CD4-positive, alpha-beta T cell treated with Interleukin-2 at 100 ng/mL for 4 hours (primary cell): Measurements from ENCODE around the gene GATD1.

ENCODE experiments used
- DNase-seq: peaks from one replicate; pipeline ENCODE4 v3.0.0-alpha.2; 2020; ENCODE audit warnings: low spot score

GATD1 gene

DNA sequence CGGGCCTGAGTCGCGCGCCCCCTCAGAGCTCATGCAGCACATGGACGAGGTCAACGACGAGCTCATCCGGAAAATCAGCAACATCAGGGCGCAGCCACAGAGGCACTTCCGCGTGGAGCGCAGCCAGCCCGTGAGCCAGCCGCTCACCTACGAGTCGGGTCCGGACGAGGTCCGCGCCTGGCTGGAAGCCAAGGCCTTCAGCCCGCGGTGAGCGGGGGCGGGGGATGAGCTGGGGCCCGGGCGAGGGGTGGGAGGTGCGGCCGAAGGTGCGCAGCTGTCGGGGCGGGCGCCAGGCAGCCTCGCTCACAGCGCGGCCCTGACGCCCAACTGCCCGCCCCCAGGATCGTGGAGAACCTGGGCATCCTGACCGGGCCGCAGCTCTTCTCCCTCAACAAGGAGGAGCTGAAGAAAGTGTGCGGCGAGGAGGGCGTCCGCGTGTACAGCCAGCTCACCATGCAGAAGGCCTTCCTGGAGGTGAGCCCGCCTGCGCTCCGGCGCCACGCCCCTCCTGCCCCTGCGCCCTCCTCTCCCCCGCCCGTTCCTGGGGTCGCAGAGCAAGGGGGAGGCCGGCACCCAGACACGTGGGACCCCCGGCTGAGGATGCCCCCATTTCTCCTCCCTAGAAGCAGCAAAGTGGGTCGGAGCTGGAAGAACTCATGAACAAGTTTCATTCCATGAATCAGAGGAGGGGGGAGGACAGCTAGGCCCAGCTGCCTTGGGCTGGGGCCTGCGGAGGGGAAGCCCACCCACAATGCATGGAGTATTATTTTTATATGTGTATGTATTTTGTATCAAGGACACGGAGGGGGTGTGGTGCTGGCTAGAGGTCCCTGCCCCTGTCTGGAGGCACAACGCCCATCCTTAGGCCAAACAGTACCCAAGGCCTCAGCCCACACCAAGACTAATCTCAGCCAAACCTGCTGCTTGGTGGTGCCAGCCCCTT is 50.7 kb downstream of the GATD1 start:
- DNase-seq = peak; percentile 48

DNA sequence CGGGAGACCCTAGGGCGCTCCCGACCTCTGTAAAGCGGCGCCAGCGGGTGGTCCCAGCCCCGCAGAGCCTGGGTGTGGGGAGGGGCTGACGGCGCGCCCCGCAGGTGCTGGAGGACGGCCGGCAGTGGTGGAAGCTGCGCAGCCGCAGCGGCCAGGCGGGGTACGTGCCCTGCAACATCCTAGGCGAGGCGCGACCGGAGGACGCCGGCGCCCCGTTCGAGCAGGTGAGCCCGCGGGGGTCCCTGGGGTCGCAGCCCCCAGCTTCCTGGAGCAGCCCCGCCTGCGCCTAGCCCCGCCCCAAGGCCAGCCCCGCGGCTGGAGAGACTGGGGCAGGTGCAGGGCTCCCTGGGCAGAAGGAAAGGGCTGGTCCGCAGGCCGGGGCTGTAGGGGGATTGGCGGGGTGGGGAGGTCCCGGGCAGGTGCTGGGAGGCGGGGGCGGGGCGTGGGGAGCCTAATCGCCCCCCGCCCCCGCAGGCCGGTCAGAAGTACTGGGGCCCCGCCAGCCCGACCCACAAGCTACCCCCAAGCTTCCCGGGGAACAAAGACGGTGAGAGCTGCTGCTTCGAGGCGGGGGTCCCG is 51.6 kb downstream of the GATD1 start:
- no peak for DNase-seq

DNA sequence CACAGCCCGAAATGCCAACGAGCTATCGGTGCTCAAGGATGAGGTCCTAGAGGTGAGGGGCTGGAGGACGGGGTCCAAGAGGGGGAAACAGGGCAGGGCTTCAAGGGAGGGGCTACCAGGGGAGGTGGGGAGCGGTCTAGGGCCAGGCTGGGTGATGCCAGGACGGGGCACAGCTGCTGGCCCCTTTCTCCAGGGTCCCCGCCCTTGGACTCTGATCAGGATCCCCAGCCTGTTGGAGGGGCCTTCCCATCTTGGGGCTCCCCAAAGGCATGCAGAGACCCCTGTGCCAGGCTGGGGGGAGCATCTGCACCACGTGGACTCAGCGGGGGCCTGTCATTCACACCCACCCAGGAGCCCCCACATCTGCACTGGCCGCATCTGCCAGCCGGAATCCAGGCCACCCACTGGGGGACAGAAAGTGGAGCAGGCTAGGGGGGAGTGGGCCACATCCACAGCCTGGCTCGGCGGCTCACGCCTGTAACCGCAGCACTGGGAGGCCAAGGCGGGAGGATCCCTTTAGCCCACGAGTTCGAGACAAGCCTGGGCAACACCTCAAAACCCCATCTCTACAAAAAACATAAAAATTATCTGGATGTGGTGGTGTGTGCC is 52.4 kb downstream of the GATD1 start:
- no peak for DNase-seq

DNA sequence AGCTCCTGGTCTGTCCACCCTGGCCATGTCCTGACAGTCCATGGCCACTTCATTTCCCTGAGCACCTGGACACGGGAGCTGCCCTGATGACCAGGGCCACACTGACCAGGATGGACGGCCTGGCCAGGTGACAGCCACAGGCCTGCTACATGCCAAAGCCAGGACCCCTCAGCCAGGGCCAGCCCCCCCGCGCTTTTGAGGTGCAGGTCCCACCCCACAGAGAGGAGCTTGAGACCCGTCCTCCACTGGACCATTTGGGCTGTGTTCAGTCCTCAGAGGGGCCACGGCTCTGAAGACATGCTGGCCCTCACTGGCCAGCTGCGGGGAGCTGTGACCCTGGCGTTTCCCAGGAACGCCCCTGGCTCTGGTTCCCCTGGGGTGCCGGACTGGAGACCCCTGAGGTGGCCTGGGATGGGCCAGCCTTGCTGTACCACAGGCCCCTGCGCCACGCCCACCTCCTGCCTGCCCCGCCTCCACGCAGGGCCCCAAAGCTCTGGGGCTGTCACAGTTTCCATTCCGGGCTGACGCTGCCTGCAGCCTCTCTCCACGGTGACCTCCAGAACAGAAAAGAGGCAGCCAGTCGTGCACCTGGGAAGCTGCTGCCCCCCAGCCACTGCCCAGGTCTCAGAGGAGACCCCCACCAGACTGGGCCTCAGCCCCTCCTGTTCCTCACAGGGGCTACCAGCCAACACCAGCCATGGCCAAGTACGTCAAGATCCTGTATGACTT is 53.1 kb downstream of the GATD1 start:
- no peak for DNase-seq

DNA sequence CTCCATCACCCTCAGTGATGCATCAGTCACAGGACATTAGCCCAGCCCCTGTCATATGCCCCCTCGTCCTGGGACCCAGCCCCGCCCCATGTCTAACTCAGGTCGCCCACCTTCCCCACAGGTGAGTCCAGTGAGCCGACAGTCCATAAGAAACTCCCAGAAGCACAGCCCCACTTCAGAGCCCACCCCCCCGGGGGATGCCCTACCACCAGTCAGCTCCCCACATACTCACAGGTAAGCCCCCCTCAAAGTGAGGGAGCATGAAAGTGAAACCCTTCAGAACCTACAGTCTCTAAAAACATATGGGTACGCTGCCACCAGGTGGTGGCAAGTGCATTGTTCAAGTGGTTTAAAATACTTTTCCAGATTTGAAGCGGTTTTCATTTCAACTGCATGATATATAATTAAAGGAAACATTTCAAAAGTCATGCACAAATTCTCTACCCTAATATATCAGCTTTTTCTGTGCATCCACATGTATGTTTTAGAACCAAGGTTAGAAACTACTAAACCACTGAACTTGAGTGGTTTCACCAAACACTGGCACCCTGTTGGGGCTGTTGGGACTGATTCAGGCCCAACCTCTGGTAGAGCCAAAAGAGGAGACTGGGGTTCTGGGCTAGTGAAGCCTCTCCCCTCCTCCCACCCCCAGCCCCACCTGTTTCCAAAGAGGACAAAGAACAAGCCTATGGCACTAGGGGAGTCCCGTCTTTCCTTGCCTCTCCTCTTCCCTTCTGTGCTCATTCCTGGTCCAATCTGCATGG is 54.0 kb downstream of the GATD1 start:
- peak; percentile 71 for DNase-seq

DNA sequence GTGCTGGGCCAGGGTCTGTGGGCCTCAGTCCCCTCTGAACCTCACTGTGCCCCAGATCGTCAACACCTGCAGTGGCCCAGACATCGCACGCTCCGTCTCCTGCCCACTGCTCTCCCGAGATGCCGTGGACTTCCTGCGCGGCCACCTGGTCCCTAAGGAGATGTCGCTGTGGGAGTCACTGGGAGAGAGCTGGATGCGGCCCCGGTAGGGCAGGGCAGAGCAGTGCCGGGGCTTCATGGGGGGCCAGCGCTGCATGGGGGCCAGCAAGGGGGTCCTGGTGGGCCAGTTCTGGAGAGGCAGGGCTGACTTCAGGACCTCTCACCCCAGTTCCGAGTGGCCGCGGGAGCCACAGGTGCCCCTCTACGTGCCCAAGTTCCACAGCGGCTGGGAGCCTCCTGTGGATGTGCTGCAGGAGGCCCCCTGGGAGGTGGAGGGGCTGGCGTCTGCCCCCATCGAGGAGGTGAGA is 54.9 kb downstream of the GATD1 start:
- DNase-seq = no peak

DNA sequence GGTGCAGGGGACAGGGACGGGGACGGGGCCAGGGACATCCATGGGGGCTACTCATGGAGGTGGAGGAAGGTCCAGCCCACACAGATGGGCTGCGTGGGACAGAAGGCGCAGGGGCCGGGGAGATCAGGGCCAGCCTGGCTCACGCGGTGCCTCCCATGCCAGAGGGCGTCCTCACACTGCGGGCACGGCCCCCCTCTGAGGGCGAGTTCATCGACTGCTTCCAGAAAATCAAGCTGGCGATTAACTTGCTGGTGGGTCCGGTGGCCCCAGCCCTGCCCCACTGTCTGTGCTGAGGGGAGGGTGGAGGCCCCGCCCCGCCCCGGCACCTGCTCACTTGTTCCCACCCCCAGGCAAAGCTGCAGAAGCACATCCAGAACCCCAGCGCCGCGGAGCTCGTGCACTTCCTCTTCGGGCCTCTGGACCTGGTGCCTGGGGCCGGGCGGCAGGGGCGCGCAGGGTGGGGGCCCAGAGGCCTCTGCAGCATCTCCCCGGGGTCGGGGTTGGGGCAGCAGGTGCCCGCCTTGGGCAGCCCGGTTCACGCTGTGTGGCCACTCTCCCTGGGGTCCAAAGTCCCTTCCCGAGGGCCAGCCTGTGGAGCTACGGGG is 55.4 kb downstream of the GATD1 start:
- DNase-seq = peak; percentile 47

DNA sequence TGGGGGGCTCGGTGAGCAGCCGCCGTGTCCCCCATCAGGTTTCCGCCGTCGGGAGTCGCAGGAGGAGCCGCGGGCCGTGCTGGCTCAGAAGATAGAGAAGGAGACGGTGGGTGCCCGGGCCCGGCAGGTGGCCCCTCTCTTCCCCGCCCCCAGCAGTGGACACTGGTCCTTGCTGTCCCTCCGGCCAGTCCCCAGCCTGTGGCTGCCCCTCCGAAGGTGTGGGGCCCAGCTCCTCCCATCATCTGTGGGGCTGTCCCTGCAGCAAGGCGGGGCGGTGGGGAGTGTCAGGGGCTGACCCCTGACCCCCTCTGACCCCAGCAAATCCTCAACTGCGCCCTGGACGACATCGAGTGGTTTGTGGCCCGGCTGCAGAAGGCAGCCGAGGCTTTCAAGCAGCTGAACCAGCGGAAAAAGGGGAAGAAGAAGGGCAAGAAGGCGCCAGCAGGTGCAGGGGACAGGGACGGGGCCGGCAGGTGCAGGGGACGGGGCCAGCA is 56.0 kb downstream of the GATD1 start:
- no peak for DNase-seq

DNA sequence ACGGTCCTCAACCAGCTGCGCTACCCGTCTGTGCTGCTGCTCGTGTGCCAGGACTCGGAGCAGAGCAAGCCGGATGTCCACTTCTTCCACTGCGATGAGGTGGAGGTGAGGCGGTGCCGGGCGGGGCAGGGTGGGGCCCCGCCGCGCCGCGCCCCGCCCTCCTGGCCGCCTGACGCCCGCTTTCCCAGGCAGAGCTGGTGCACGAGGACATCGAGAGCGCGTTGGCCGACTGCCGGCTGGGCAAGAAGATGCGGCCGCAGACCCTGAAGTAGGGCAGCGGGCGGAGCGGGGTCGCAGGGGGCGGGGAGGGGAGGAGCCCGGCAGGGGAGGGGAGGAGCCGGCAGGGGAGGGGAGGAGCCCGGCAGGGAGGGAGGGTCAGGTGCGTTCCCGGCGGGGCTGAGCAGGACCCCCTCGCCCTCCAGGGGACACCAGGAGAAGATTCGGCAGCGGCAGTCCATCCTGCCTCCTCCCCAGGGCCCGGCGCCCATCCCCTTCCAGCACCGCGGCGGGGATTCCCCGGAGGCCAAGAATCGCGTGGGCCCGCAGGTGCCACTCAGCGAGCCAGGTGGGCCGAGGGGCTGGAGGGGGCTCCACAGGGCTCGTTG is 56.5 kb downstream of the GATD1 start:
- peak; percentile 17 for DNase-seq

DNA sequence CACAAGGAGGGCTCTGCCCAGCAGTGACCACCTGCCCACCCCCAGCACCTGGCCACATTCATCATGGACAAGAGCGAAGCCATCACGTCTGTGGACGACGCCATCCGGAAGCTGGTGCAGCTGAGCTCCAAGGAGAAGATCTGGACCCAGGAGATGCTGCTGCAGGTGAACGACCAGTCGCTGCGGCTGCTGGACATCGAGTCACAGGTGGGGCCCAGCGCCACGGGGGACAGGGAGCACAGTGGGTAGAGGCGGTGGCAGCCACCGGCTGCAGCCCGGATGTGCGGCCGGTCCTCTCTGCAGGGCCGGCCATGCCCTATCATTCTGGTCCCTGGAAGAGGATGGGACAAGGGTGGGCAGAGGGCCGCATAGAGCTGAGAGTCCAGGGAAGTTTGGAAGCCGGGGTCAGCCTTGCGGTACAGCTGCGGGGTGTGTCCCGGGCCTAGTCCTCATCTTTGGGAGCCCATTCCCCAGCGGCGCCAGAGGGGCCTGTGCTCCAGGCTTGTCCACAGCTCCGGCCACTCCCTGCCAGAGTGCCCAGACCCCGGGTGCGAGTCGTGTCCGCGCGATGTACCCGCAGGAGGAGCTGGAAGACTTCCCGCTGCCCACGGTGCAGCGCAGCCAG is 57.2 kb downstream of the GATD1 start:
- no peak for DNase-seq

DNA sequence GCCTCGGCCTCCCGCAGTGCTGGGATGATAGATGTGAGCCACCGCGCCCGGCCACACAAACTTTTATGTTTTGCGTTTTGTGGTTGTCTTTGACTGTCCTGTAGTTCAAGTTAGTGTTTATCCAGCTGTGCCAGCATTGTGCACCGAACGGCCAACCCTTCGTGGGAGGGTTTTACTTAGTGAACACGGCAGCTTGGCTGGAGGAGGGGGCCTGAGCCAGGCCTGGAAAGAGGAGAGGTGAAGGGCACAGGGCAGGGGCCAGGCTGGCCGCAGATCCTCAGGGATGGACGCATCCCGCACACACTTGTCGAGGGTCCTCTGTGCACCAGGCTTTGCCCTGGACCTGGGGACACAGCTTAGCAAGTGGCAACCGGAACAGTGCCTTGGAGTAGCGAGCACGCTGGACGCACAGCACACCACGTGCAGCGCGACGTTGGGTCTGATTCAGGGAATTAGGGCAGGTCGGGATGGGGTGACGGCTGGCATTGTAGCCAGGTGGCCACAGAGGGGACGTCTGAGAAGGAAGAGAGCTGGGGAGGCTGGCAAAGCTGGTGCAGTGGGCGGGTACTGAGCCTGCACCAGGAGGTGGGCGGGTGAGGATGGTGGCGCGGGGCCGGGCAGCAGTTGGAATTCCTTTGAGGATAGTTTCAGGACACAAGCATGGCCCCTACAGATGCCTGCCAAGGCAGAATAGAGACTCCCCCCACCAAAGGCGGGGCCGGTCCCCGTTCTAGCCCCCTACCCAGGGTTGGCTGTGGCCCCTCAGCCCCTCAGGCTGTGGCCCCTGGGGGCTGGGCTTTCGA is 57.9 kb downstream of the GATD1 start:
- DNase-seq = no peak
